ENCODE measurements around the gene STK38L. TPM values are rescaled to one million over a fixed set of nuclear protein-coding genes. Genes with fewer than 3 reads are reported as not detected.

Gene STK38L
- total and polyA plus RNA-seq, 2 of the 4 experiments (the other 2 are of a cell fraction) = 5.1 to 7.2 TPM

- Histone ChIP-seq H2AK9ac (replicated peaks; ENCODE audit: low read depth, low read length, poor library complexity) (peak overlapping the region; percentile 3), H3K4me2 (ENCODE audit: low read depth, low read length) (peak overlapping the region; percentile 7; the same call in 1 of the 2 replicates), H3K9me3 (ENCODE audit: control insufficient read depth, insufficient read depth, low read length) (no peaks in the 10 kb centered on the region), H2BK15ac (ENCODE audit: low read depth, low read length) (peak overlapping the region; percentile 1; the same call in 1 of the 3 replicates), H4K8ac (ENCODE audit: low read depth in 2 of 2, low read length in 2 of 2) (peak overlapping the region in 1 of 2 experiments; percentile 69; a peak in 1 of 4 replicates), H4K5ac (ENCODE audit: low read depth, low read length) (no peak overlapping the region), H3K79me1 (ENCODE audit: low read depth in 1 of 2, low read length in 2 of 2) (peaks cover 5 to 24% of the 10 kb centered on the region in 2 experiments; a peak in 2 of 4 replicates), H2BK5ac (ENCODE audit: low read depth, low read length, poor library complexity, severe bottlenecking) (peak overlapping the region; percentile 66), H2BK20ac (ENCODE audit: low read depth, low read length) (peak overlapping the region; percentile 35; the same call in 1 of the 2 replicates), H3K18ac (ENCODE audit: low read depth, low read length) (no peak overlapping the region), H3K4me1 (ENCODE audit: control insufficient read depth, insufficient read depth, low read length) (peaks cover 2% of the 10 kb centered on the region), H3K9ac (ENCODE audit: low read depth, low read length) (no peak overlapping the region), H3K36me3 (ENCODE audit: control insufficient read depth, insufficient read depth, low read length) (peaks cover under 1% of the 10 kb centered on the region; the same call in 1 of the 2 replicates), H3K56ac (ENCODE audit: extremely low read depth, insufficient read depth, low read length) (no peak overlapping the region), H3K9me1 (ENCODE audit: insufficient read depth, low read length) (peaks cover 3% of the 10 kb centered on the region; the same call in 1 of the 2 replicates), H3K14ac (replicated peaks; ENCODE audit: low read depth, low read length) (peak overlapping the region; percentile 34; the same call in 1 of the 2 replicates), H3K27me3 (ENCODE audit: control insufficient read depth, insufficient read depth, low read length) (no peaks in the 10 kb centered on the region), H4K91ac (ENCODE audit: insufficient read depth, low read depth, low read length) (no peak overlapping the region), H2AK5ac (ENCODE audit: low read depth, low read length) (peak overlapping the region; percentile 37), H3K23ac (ENCODE audit: low read depth, low read length) (no peak overlapping the region; the same call in 1 of the 2 replicates), H3K4ac (ENCODE audit: low read depth, low read length) (peak overlapping the region; percentile 42; the same call in 1 of the 2 replicates), H3K4me3 (ENCODE audit: insufficient read depth, low read depth, low read length) (no peak overlapping the region), H2AFZ (replicated peaks; ENCODE audit: low read length, poor library complexity) (peak overlapping the region; percentile 16), H4K20me1 (ENCODE audit: insufficient read depth, low read length) (no peaks in the 10 kb centered on the region), H2BK120ac (ENCODE audit: low read depth, low read length) (peak overlapping the region; percentile 21; the same call in 1 of the 2 replicates), H3K27ac (ENCODE audit: insufficient read depth, low read length) (no peak overlapping the region)
- peak; percentile 23 for DNase-seq
- ATAC-seq (ENCODE audit: low read depth) = peak; percentile 56
- ChIA-PET POLR2A (ENCODE audit: unreplicated experiment) (no interaction called here), CTCF (interaction anchor here (0.6 to 1.1 kb wide), 4 partner anchors 9 to 373 kb away, joined by 3 read pairs; no protein-coding TSS in a partner anchor)
- no peak for TF ChIP-seq MXI1 (IDR thresholded peaks at IDR 0.05; ENCODE audit: borderline replicate concordance, low read depth, low read length)
- TF ChIP-seq SMC3 (IDR thresholded peaks at IDR 0.05; ENCODE audit: low read depth, low read length) = no peak
- no peak for TF ChIP-seq CEBPB (IDR thresholded peaks at IDR 0.05; ENCODE audit: low read depth, low read length)
- TF ChIP-seq USF2 (IDR thresholded peaks at IDR 0.05; ENCODE audit: low read depth, low read length) = no peak
- TF ChIP-seq POLR2A (IDR thresholded peaks at IDR 0.05; ENCODE audit: low read depth, low read length) = no peak
- TF ChIP-seq MAFK (IDR thresholded peaks at IDR 0.05; ENCODE audit: low read depth, low read length) = no peak
- no peak for TF ChIP-seq ELK1 (IDR thresholded peaks at IDR 0.05; ENCODE audit: borderline replicate concordance, low read depth, low read length)
- TF ChIP-seq RCOR1 (IDR thresholded peaks at IDR 0.05; ENCODE audit: insufficient replicate concordance, low read length) = no peak
- TF ChIP-seq RAD21 (IDR thresholded peaks at IDR 0.05; ENCODE audit: low read length) = no peak
- TF ChIP-seq CTCF (conservative IDR thresholded peaks at IDR 0.05; ENCODE audit: low read depth, low read length) = no peak
- no peak for TF ChIP-seq CHD1 (IDR thresholded peaks at IDR 0.05; ENCODE audit: low read depth, low read length)
- no peak for TF ChIP-seq NFE2L2 (IDR thresholded peaks at IDR 0.05; ENCODE audit: low read depth, low read length)
- no peak for TF ChIP-seq FOS (IDR thresholded peaks at IDR 0.05; ENCODE audit: low read depth, low read length)
- no peak for TF ChIP-seq MAZ (IDR thresholded peaks at IDR 0.05; ENCODE audit: borderline replicate concordance, low read depth, low read length)
- BruUV-seq (replicated peaks) = no TSS peak
- no CpG with 5 or more reads among the region's 1 CpG for WGBS, 2 experiments (ENCODE audit: extremely low coverage in 2 of 2, insufficient read length in 1 of 2)
- intact Hi-C loops (cut with micrococcal nuclease) (no loop called here), dilution Hi-C loops (cut with HindIII; ENCODE audit: low sequenced_read_pairs, unreplicated experiment) (no loop called here), in situ Hi-C loops (cut with MboI; ENCODE audit: low sequenced_read_pairs) (no loop called here)
Measured at GRCh38 chr12:27285403-27285802, 41.3 kb downstream of the STK38L start.

Measured in IMR-90 (cell line).